ENCODE measurements around the gene DHCR7. TPM values are rescaled to one million over a fixed set of nuclear protein-coding genes. Genes with fewer than 3 reads are reported as not detected.

Gene DHCR7
- total RNA-seq, 1 donor = 58.3 TPM

DNA sequence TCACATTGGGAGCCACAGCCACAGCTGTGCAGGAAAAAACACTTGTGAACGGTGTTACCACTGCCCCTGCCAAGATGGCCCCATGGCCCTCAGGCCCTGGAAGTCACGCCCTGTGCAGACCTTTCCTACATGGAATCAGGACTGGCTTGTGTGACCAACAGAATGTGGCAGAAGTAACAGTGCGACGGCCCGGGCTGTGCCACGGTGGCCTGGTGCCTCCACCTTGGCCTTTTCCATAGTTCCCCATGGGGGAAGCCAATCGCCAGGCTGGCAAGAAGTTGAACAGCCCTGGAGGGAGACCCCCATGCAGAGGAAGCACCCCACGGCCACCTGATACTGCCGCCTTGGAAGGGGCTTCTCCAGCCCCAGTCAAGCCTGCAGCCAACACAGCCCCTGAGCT, 48.0 kb downstream of the DHCR7 start:
- Histone ChIP-seq H4K20me1 (ENCODE audit: insufficient read depth, low read length) (no peaks in the 10 kb centered on the region), H3K9me3 (ENCODE audit: low read depth, low read length) (no peaks in the 10 kb centered on the region), H3K79me2 (ENCODE audit: insufficient read depth, low read length) (no peaks in the 10 kb centered on the region), H3K4me1 (ENCODE audit: insufficient read depth, low read length) (no peaks in the 10 kb centered on the region), H3K27ac (ENCODE audit: low read depth, low read length) (no peak overlapping the region), H3K4me2 (ENCODE audit: insufficient read depth, low read length) (no peak overlapping the region), H2AFZ (ENCODE audit: low read length) (no peak overlapping the region), H3K27me3 (ENCODE audit: insufficient read depth, low read length) (peaks cover 11% of the 10 kb centered on the region), H3K36me3 (ENCODE audit: insufficient read depth, low read length) (no peaks in the 10 kb centered on the region), H3K4me3 (ENCODE audit: insufficient read depth, low read length) (no peak overlapping the region)
- DNase-seq (ENCODE audit: insufficient read length, low spot score, missing footprints) = peak; percentile 58
- TF ChIP-seq, protein P1, sequence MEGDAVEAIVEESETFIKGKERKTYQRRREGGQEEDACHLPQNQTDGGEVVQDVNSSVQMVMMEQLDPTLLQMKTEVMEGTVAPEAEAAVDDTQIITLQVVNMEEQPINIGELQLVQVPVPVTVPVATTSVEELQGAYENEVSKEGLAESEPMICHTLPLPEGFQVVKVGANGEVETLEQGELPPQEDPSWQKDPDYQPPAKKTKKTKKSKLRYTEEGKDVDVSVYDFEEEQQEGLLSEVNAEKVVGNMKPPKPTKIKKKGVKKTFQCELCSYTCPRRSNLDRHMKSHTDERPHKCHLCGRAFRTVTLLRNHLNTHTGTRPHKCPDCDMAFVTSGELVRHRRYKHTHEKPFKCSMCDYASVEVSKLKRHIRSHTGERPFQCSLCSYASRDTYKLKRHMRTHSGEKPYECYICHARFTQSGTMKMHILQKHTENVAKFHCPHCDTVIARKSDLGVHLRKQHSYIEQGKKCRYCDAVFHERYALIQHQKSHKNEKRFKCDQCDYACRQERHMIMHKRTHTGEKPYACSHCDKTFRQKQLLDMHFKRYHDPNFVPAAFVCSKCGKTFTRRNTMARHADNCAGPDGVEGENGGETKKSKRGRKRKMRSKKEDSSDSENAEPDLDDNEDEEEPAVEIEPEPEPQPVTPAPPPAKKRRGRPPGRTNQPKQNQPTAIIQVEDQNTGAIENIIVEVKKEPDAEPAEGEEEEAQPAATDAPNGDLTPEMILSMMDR (IDR thresholded peaks at IDR 0.05; ENCODE audit: extremely low read depth, low read depth, low read length) = no peak

DNA sequence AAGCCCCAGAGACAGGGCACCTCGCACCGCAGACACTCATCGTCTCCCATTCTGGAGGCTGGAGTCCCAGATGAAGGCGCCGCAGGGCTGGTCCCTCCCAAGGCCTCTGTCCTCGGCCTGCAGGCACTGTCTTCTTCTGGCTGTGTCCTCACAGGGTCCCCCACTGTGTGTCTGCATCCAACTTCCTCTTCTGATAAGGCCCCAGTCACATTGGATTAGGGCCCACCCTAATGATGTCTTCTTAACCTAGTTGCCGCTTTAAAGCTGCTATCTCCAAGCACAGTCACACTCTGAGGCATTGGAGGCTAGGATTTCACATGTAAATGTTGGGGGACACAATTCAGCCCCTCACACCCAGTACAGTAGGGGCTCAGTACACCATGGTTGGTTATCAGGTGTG, 48.9 kb downstream of the DHCR7 start:
- Histone ChIP-seq H3K27me3 (ENCODE audit: insufficient read depth, low read length) (peaks cover 17% of the 10 kb centered on the region), H3K27ac (ENCODE audit: low read depth, low read length) (no peak overlapping the region), H4K20me1 (ENCODE audit: insufficient read depth, low read length) (no peaks in the 10 kb centered on the region), H3K4me2 (ENCODE audit: insufficient read depth, low read length) (no peak overlapping the region), H3K36me3 (ENCODE audit: insufficient read depth, low read length) (no peaks in the 10 kb centered on the region), H3K9me3 (ENCODE audit: low read depth, low read length) (no peaks in the 10 kb centered on the region), H3K79me2 (ENCODE audit: insufficient read depth, low read length) (no peaks in the 10 kb centered on the region), H3K4me3 (ENCODE audit: insufficient read depth, low read length) (no peak overlapping the region), H2AFZ (ENCODE audit: low read length) (no peak overlapping the region), H3K4me1 (ENCODE audit: insufficient read depth, low read length) (no peaks in the 10 kb centered on the region)
- TF ChIP-seq, protein P1 (IDR thresholded peaks at IDR 0.05; ENCODE audit: extremely low read depth, low read depth, low read length) = no peak
- no peak for DNase-seq (ENCODE audit: insufficient read length, low spot score, missing footprints)

DNA sequence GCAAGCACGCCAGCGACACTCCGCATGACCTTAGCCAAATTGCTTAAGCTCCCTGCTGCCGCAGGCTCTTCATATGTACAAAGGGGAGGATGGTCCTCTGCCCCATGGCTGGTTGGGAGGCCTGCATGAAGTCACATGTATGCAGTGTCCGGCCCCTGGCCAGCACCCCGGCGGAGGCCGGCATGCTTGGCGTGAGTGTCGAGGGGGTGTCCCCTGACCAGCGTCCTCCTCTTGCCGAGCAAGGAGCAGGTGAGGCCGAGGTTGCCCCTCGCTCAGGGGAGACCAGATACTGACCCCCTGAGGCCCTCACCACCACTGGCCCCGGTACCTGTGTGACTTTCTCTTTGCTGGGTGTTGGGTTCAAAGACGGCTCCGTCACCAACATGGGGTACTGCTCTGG, 50.2 kb downstream of the DHCR7 start:
- no peak overlapping the region for H3K27ac ChIP-seq (ENCODE audit: low read depth, low read length)
- no peak overlapping the region for H3K4me2 ChIP-seq (ENCODE audit: insufficient read depth, low read length)
- no peak overlapping the region for H3K4me3 ChIP-seq (ENCODE audit: insufficient read depth, low read length)
- H3K9me3 ChIP-seq (ENCODE audit: low read depth, low read length) = no peaks in the 10 kb centered on the region
- H4K20me1 ChIP-seq (ENCODE audit: insufficient read depth, low read length) = no peaks in the 10 kb centered on the region
- H2AFZ ChIP-seq (ENCODE audit: low read length) = no peak overlapping the region
- no peaks in the 10 kb centered on the region for H3K79me2 ChIP-seq (ENCODE audit: insufficient read depth, low read length)
- H3K4me1 ChIP-seq (ENCODE audit: insufficient read depth, low read length) = no peaks in the 10 kb centered on the region
- peaks cover 27% of the 10 kb centered on the region for H3K27me3 ChIP-seq (ENCODE audit: insufficient read depth, low read length)
- TF ChIP-seq, protein P1 (IDR thresholded peaks at IDR 0.05; ENCODE audit: extremely low read depth, low read depth, low read length) = no peak
- peak; percentile 35 for DNase-seq (ENCODE audit: insufficient read length, low spot score, missing footprints)
- H3K36me3 ChIP-seq (ENCODE audit: insufficient read depth, low read length) = no peaks in the 10 kb centered on the region

DNA sequence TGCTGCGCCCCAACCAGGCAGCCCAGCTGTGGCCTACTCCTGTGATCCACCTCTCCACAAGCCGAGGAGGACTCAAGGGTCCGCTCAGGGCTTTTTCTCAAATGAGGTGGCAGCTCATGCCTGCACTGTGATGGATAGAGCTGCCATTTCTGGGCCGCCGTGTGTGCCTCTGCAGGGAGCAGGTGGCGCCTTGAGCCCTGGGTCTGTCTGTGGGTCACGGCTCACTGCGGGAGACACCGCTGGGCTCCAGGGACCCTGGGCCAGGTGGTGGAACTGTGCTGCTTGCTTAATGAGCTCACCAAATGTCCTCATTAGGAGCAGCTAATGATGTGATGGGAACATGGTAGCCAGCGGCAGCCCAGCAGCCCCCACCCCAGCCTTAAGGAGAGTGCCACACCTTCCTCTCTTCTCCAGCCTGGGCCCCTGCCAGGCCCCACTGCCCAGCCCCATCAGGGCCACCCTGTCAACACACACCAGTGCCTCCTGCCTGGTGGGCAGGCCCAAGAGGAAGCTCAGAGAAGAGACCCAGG, 50.8 kb downstream of the DHCR7 start:
- Histone ChIP-seq H3K4me2 (ENCODE audit: insufficient read depth, low read length) (no peak overlapping the region), H3K4me1 (ENCODE audit: insufficient read depth, low read length) (no peaks in the 10 kb centered on the region), H3K27me3 (ENCODE audit: insufficient read depth, low read length) (peaks cover 33% of the 10 kb centered on the region), H3K9me3 (ENCODE audit: low read depth, low read length) (no peaks in the 10 kb centered on the region), H3K79me2 (ENCODE audit: insufficient read depth, low read length) (no peaks in the 10 kb centered on the region), H3K36me3 (ENCODE audit: insufficient read depth, low read length) (no peaks in the 10 kb centered on the region), H3K27ac (ENCODE audit: low read depth, low read length) (no peak overlapping the region), H3K4me3 (ENCODE audit: insufficient read depth, low read length) (no peak overlapping the region), H2AFZ (ENCODE audit: low read length) (no peak overlapping the region), H4K20me1 (ENCODE audit: insufficient read depth, low read length) (no peaks in the 10 kb centered on the region)
- TF ChIP-seq, protein P1 (IDR thresholded peaks at IDR 0.05; ENCODE audit: extremely low read depth, low read depth, low read length) = no peak
- DNase-seq (ENCODE audit: insufficient read length, low spot score, missing footprints) = peak; percentile 73
